GM12874 (cell line): ENCODE measurements around the gene DNAI7.

Experiments used
- CTCF ChIP-seq: IDR thresholded peaks from 2 replicates; pipeline ENCODE4 v1.5.1; 2011; ENCODE audit warnings: low read depth, mild to moderate bottlenecking, control low read depth, low read length, moderate library complexity; ENCODE audit not compliant: insufficient read depth

The DNAI7 gene

GRCh38 chr12:25190793-25191192 is 4.2 kb downstream of the DNAI7 start:
- no peak for TF ChIP-seq CTCF

GRCh38 chr12:25189656-25190055 is 5.3 kb downstream of the DNAI7 start:
- TF ChIP-seq CTCF: no peak

GRCh38 chr12:25187781-25188180 is 7.2 kb downstream of the DNAI7 start:
- TF ChIP-seq CTCF: no peak

- no peak for TF ChIP-seq CTCF
These were observed 8.1 kb downstream of the DNAI7 start for GRCh38 chr12:25186788-25187402.

GRCh38 chr12:25186038-25186787 is 8.7 kb downstream of the DNAI7 start:
- TF ChIP-seq CTCF: no peak

GRCh38 chr12:25184132-25184531 is 10.8 kb downstream of the DNAI7 start:
- no peak for TF ChIP-seq CTCF

- TF ChIP-seq CTCF: no peak
These were observed 12.2 kb downstream of the DNAI7 start for GRCh38 chr12:25182765-25183164.
